Measurements from ENCODE around the gene CDC25B. TPM values are rescaled to one million over a fixed set of nuclear protein-coding genes. Genes with fewer than 3 reads are reported as not detected.

CDC25B gene
- total RNA-seq, 2 donors from 2014 or later = 8.7 to 25.6 TPM

DNA sequence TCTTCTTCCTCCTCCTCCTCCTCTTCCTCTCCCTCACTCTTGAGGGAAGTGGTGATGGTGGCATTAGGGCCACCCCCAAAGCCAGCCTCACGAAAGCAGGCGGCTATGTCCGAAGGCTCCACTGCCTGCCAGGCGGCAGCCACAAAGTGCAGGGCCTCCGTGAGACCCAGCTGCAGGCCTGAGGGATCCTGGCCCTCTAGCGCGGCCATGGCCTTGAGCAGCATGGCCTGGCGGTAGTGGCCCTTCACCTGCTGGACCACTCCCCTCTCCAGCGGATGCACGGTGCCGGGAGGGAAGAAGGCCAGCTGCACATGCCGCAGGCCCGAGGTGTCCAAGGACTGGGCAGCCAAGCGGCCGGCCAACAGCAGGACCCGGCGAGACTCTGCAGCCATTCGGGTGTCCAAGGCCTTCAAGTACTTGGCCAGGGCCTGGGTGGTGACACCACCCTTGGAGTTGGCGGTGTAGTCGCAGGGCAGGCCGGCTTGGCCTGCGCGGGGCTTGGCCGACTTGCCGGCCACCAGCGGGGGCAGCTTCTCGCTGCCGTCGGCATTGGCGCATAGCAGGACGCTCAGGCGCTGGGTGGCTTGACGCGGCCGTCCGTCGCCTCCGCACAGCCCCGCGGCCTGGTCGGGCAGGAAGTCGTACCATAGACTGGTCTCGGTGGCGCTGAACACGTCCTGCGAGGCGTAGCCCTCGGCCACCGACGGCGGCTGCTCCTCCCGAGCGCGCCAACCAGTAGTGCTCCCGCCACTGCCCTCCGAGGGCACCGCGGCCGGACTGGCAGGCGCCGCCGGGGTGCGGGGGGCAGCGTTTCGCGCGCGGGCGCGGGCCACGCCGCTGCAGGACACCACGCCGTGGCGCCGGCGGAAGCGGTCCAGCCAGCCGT is 10.6 kb upstream of the CDC25B start:
- intact Hi-C loops (cut with DNase I) = loop anchor here (1.0 kb wide), 1 partner anchor 35 kb away; the partner anchor contains the start of gene AP5S1
- WGBS = 45% methylated on average over 44 of the region's 79 CpGs
- DNase-seq (ENCODE audit: low spot score) = no peak
- Histone ChIP-seq H3K4me3 (peak overlapping the region; percentile 53), H3K27me3 (replicated peaks; ENCODE audit: insufficient read depth) (no peaks in the 10 kb centered on the region), H3K4me1 (replicated peaks) (peaks cover 22% of the 10 kb centered on the region), H3K9me3 (no peaks in the 10 kb centered on the region), H3K27ac (peak overlapping the region; percentile 67 to 69), H3K36me3 (no peaks in the 10 kb centered on the region)
- TF ChIP-seq POLR2A (IDR thresholded peaks at IDR 0.05) (no peak), POLR2AphosphoS5 (IDR thresholded peaks at IDR 0.05) (no peak)
- TF ChIP-seq, protein P1, sequence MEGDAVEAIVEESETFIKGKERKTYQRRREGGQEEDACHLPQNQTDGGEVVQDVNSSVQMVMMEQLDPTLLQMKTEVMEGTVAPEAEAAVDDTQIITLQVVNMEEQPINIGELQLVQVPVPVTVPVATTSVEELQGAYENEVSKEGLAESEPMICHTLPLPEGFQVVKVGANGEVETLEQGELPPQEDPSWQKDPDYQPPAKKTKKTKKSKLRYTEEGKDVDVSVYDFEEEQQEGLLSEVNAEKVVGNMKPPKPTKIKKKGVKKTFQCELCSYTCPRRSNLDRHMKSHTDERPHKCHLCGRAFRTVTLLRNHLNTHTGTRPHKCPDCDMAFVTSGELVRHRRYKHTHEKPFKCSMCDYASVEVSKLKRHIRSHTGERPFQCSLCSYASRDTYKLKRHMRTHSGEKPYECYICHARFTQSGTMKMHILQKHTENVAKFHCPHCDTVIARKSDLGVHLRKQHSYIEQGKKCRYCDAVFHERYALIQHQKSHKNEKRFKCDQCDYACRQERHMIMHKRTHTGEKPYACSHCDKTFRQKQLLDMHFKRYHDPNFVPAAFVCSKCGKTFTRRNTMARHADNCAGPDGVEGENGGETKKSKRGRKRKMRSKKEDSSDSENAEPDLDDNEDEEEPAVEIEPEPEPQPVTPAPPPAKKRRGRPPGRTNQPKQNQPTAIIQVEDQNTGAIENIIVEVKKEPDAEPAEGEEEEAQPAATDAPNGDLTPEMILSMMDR (IDR thresholded peaks at IDR 0.05) = no peak

DNA sequence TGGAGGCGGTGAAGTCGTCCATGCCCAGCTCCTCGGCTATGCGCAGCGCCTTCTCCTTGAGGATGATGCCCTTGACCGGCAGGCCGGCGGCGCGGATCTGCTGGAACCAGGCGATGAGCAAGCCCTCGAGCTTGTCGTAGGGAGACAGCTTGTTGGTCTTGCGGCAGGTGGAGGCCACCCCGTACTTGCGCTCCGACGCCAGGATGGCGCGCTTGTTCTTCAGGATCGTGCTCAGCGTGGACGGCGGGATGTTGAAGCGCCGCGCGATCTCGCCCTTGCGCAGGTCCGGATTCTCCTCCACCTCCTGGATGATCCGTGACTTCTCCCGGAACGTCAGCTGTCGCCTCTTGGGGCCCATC is 10.0 kb upstream of the CDC25B start:
- Histone ChIP-seq H3K9me3 (no peaks in the 10 kb centered on the region), H3K36me3 (no peaks in the 10 kb centered on the region), H3K4me1 (replicated peaks) (peaks cover 22% of the 10 kb centered on the region), H3K27ac (peak overlapping the region; percentile 67 to 69), H3K4me3 (peak overlapping the region; percentile 53), H3K27me3 (replicated peaks; ENCODE audit: insufficient read depth) (no peaks in the 10 kb centered on the region)
- intact Hi-C loops (cut with DNase I) = loop anchor here (1.0 kb wide), 1 partner anchor 34 kb away; the partner anchor contains the start of gene AP5S1
- 0% methylated on average over 15 of the region's 35 CpGs for WGBS
- DNase-seq (ENCODE audit: low spot score) = peak; percentile 25
- no peak for TF ChIP-seq POLR2A (IDR thresholded peaks at IDR 0.05)
- no peak for TF ChIP-seq POLR2AphosphoS5 (IDR thresholded peaks at IDR 0.05)
- TF ChIP-seq, protein P1 (IDR thresholded peaks at IDR 0.05) = no peak

DNA sequence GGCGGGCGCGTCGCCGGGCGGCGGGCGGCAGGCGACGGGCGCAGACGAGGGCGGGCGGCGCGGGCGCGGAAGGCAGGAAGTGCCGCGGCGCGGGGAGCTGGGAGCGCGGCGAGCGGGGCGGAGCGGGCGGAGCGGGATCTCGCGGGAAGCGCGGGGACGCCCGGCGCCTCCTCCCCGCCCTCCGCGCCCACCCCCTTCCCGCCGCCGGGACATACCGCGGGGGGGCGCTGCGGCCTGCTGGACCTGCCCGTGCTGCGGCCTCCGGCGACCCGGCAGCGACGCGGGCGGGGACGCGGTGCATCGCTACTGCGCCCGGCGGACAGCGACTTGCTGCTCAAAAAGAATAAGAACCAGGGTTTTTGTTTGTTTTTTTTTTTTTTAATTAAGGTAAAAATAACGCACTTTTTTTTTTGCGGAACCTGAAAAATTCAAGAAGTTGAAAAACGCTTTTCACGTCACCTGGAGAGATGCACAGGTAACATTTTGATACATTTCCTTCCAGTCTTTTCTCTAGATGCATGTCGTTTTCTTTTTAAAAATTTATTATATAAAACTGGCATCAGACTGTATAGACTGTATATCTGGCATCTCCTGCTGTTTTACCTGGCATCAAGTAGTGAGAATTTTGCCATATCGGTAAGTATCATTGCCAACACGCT is 9.3 kb upstream of the CDC25B start, which contains the start of gene CENPB:
Gene CENPB, minus strand, starts transcription at position 76 of the 659 bp plus-strand sequence. CDS start 257 bp downstream, outside the sequence.
- no peaks in the 10 kb centered on the region for H3K27me3 ChIP-seq (replicated peaks; ENCODE audit: insufficient read depth)
- peaks cover 22% of the 10 kb centered on the region for H3K4me1 ChIP-seq (replicated peaks)
- H3K27ac ChIP-seq = peak within 1 kb of the TSS; percentile 67 to 69
- intact Hi-C loops (cut with DNase I) = loop anchor here (1.0 kb wide), 1 partner anchor 34 kb away; the partner anchor contains the start of gene AP5S1
- no peaks in the 10 kb centered on the region for H3K9me3 ChIP-seq
- no peaks in the 10 kb centered on the region for H3K36me3 ChIP-seq
- WGBS = 1% methylated on average over 31 of the region's 70 CpGs
- DNase-seq (ENCODE audit: low spot score) = peak; percentile 86
- H3K4me3 ChIP-seq = peak within 1 kb of the TSS; percentile 53
- TF ChIP-seq, protein P1 (IDR thresholded peaks at IDR 0.05) = peak; percentile 62 to 87 (median 84)
- TF ChIP-seq POLR2AphosphoS5 (IDR thresholded peaks at IDR 0.05) = no peak
- TF ChIP-seq POLR2A (IDR thresholded peaks at IDR 0.05) = no peak

DNA sequence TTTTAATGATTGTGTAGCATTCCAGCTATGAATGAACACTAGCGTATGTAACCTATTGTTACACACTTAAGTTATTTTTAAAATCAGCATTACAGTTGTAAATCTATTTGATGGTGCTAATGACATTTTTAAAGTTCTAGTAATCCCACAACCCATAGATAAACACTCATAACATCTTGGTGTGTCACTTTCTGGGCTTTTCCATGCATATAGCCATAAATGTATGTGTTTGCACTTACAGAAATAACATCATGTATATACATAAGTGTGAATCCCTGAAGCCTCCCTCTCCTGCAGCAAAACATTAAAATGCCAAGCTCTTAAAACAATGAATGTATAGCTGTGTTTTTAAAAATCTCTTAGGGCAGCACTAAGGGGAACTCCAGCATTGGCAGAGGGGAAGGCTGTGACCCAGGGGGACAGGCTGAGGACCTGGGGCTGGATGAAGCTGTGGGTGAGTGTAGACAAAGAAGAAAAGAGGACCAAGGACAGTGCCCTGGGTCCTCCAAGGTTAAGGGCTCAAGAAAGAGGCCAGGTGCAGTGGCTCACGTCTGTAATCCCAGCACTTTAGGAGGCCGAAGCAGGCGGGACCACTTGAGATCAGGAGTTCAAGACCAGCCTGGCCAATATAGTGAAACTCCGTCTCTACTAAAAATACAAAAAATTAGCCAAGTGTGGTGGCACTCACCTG is 8.6 kb upstream of the CDC25B start:
- Histone ChIP-seq H3K27ac (no peak overlapping the region), H3K4me3 (peak overlapping the region in 1 of 2 donors; percentile 2), H3K4me1 (replicated peaks) (peaks cover 22% of the 10 kb centered on the region), H3K9me3 (no peaks in the 10 kb centered on the region), H3K36me3 (no peaks in the 10 kb centered on the region), H3K27me3 (replicated peaks; ENCODE audit: insufficient read depth) (no peaks in the 10 kb centered on the region)
- TF ChIP-seq POLR2A (IDR thresholded peaks at IDR 0.05) (no peak), POLR2AphosphoS5 (IDR thresholded peaks at IDR 0.05) (no peak)
- TF ChIP-seq, protein P1 (IDR thresholded peaks at IDR 0.05) = no peak
- intact Hi-C loops (cut with DNase I) = no loop called here
- 70% methylated on average over 5 of the region's 5 CpGs for WGBS
- DNase-seq (ENCODE audit: low spot score) = no peak

Data from prostate gland (tissue), 2 donors.